ENCODE results near the gene ABCC10. TPM values are rescaled to one million over a fixed set of nuclear protein-coding genes. Genes with fewer than 3 reads are reported as not detected.
A peak's percentile ranks its signal among the peaks of the same experiment; 100 is the strongest.
"Not testable (repeated sequence)": the region's sequence is repeated elsewhere in the genome, so short reads cannot be mapped to it uniquely, and the experiment has no call there.

ABCC10 gene
- total RNA-seq, 1 donor from 2014 or later, result 40.5 TPM

- H3K27me3 Mint-ChIP-seq (ENCODE audit: insufficient read depth), result peaks cover 23% of the 10 kb centered on the region
- no peak overlapping the region for H3K4me3 Mint-ChIP-seq
- H3K27ac Mint-ChIP-seq, result no peak overlapping the region
- intact Hi-C loops (cut with micrococcal nuclease), result no loop called here
- H3K36me3 Mint-ChIP-seq (ENCODE audit: low read depth), result no peaks in the 10 kb centered on the region
- no peaks in the 10 kb centered on the region for H3K4me1 Mint-ChIP-seq (ENCODE audit: low read depth)
- DNase-seq (ENCODE audit: low spot score), result no peak
- H3K9me3 Mint-ChIP-seq, result no peaks in the 10 kb centered on the region
These were observed 7.2 kb upstream of the ABCC10 start for GRCh38 chr6:43420012-43420709.

DNA sequence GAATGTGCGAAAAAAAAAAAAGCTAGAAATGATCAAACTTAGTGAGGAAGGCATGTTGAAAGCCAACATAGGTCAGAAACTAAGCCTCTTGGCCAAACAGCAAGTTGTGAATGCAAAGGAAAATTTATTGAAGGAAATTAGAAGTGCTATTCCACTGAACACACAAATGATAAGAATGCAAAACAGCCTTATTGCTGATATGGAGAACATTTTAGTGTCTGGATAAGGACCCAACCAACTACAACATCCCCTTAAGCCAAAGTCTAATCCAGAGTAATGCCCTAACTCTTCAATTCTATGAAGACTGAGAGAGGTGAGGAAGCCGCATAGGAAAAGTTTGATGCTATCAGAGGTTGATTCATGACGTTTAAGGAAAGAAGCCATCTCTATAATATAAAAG is 5.5 kb upstream of the ABCC10 start:
- Mint-ChIP-seq H3K4me1 (ENCODE audit: low read depth) (peaks cover under 1% of the 10 kb centered on the region), H3K27me3 (ENCODE audit: insufficient read depth) (peaks cover 15% of the 10 kb centered on the region), H3K27ac (no peak overlapping the region), H3K9me3 (no peaks in the 10 kb centered on the region), H3K4me3 (no peak overlapping the region), H3K36me3 (ENCODE audit: low read depth) (no peaks in the 10 kb centered on the region)
- DNase-seq (ENCODE audit: low spot score), result no peak
- intact Hi-C loops (cut with micrococcal nuclease), result no loop called here

GRCh38 chr6:43425083-43425482 is 2.3 kb upstream of the ABCC10 start:
- H3K4me1 Mint-ChIP-seq (ENCODE audit: low read depth), result peaks cover 17% of the 10 kb centered on the region
- H3K9me3 Mint-ChIP-seq; H3K27ac Mint-ChIP-seq; H3K4me3 Mint-ChIP-seq; H3K36me3 Mint-ChIP-seq (ENCODE audit: low read depth); DNase-seq (ENCODE audit: low spot score); H3K27me3 Mint-ChIP-seq (ENCODE audit: insufficient read depth): not testable (repeated sequence)
- intact Hi-C loops (cut with micrococcal nuclease), result loop anchor here (5.0 kb wide), 2 partner anchors 202 to 448 kb away; partner anchors contain the start of genes GTPBP2 and PEX6

DNA sequence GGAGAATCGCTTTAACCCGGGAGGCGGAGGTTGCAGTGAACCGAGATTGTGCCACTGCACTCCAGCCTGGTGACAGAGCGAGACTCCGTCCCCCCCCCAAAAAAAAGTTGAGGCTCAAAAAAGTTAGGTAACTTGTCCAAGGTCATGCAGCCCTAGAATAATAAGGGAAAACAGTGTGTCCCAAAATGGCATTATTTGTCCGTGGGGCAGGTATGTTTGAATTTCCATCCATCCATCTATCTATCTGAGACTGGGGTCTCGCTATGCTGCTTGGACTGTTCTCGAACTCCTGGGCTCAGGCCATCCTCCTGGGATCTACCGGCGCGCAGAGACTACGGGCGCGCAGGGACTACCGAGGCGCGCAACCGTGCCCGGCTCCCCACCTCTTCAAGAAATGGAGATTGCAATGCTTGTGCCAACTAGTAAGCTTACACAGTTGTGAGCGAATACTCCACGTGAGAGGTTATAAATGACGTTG is 374 bp upstream of the ABCC10 start:
- peak overlapping the region; percentile 96 for H3K27ac Mint-ChIP-seq
- H3K9me3 Mint-ChIP-seq, result no peaks in the 10 kb centered on the region
- peak overlapping the region; percentile 96 for H3K4me3 Mint-ChIP-seq
- H3K36me3 Mint-ChIP-seq (ENCODE audit: low read depth), result peaks cover 7% of the 10 kb centered on the region
- intact Hi-C loops (cut with micrococcal nuclease), result loop anchor here (1.0 to 5.0 kb wide), 10 partner anchors 28 to 450 kb away; partner anchors contain the start of genes DLK2, GTPBP2, KLC4 and KLHDC3
- H3K27me3 Mint-ChIP-seq (ENCODE audit: insufficient read depth), result no peaks in the 10 kb centered on the region
- H3K4me1 Mint-ChIP-seq (ENCODE audit: low read depth), result peaks cover 17% of the 10 kb centered on the region
- no peak for DNase-seq (ENCODE audit: low spot score)

DNA sequence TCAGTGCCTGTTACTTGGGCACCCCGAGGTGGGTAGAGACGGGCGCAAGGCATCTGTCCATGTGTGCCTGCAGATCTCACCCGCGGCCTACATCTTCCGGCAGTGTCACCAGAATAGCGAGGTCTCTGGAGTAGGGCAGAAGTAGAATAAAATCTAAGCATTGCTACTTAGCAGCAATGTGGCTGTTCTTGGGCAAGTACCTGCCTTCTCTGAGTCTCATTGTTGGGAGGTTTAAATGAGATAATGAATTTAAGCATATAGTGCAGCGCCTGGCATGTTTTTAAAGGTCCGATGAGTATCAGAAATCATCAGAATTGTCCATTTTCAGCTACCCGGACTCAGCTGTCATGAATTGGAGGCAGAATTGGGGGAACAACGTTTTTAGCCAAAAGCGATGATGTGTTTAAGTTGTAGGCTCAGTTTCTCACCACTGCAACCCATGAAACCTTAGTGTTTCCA is 800 bp downstream of the ABCC10 start:
- intact Hi-C loops (cut with micrococcal nuclease), result loop anchor here (5.0 kb wide), 2 partner anchors 199 to 451 kb away; partner anchors contain the start of genes GTPBP2 and PEX6
- peaks cover 17% of the 10 kb centered on the region for H3K4me1 Mint-ChIP-seq (ENCODE audit: low read depth)
- H3K9me3 Mint-ChIP-seq, result no peaks in the 10 kb centered on the region
- H3K27ac Mint-ChIP-seq, result peak overlapping the region; percentile 96
- peak overlapping the region; percentile 96 for H3K4me3 Mint-ChIP-seq
- DNase-seq (ENCODE audit: low spot score), result no peak
- peaks cover 7% of the 10 kb centered on the region for H3K36me3 Mint-ChIP-seq (ENCODE audit: low read depth)
- H3K27me3 Mint-ChIP-seq (ENCODE audit: insufficient read depth), result no peaks in the 10 kb centered on the region

DNA sequence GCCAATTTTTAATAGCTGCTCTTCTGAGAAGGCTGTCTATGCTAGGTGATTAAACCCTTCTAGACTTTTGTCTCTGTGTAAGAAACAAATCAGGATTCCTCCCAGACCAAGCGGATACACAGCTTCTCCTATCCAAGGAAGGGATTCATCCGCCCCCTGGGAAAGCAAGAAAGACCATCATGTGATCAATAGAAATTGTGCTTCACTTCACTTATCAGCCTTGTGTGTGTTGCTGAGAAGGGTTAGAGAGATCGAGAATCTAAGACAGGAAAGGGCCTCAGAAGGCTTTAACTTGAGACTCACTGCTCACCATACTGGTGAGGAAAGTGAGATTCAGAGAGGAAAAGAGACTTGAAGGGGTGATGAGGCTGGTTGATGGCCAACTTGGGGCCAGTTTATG is 1.5 kb downstream of the ABCC10 start:
- no peak for DNase-seq (ENCODE audit: low spot score)
- H3K36me3 Mint-ChIP-seq (ENCODE audit: low read depth), result peaks cover 7% of the 10 kb centered on the region
- peaks cover 17% of the 10 kb centered on the region for H3K4me1 Mint-ChIP-seq (ENCODE audit: low read depth)
- intact Hi-C loops (cut with micrococcal nuclease), result loop anchor here (5.0 kb wide), 2 partner anchors 198 to 452 kb away; partner anchors contain the start of genes GTPBP2 and PEX6
- H3K4me3 Mint-ChIP-seq, result peak overlapping the region; percentile 96
- no peaks in the 10 kb centered on the region for H3K9me3 Mint-ChIP-seq
- H3K27me3 Mint-ChIP-seq (ENCODE audit: insufficient read depth), result no peaks in the 10 kb centered on the region
- peak overlapping the region; percentile 96 for H3K27ac Mint-ChIP-seq

GRCh38 chr6:43432009-43432945 is 4.9 kb downstream of the ABCC10 start:
- Mint-ChIP-seq H3K4me3 (no peak overlapping the region), H3K27ac (no peak overlapping the region), H3K4me1 (ENCODE audit: low read depth) (peaks cover 12% of the 10 kb centered on the region), H3K27me3 (ENCODE audit: insufficient read depth) (no peaks in the 10 kb centered on the region), H3K36me3 (ENCODE audit: low read depth) (peaks cover 9% of the 10 kb centered on the region), H3K9me3 (no peaks in the 10 kb centered on the region)
- no peak for DNase-seq (ENCODE audit: low spot score)
- intact Hi-C loops (cut with micrococcal nuclease), result no loop called here

- intact Hi-C loops (cut with micrococcal nuclease), result no loop called here
- Mint-ChIP-seq H3K36me3 (ENCODE audit: low read depth) (peaks cover 12% of the 10 kb centered on the region), H3K27me3 (ENCODE audit: insufficient read depth) (no peaks in the 10 kb centered on the region), H3K9me3 (no peaks in the 10 kb centered on the region), H3K27ac (no peak overlapping the region), H3K4me1 (ENCODE audit: low read depth) (peaks cover 10% of the 10 kb centered on the region), H3K4me3 (no peak overlapping the region)
- DNase-seq (ENCODE audit: low spot score), result no peak
These were observed 5.8 kb downstream of the ABCC10 start for GRCh38 chr6:43433148-43433547.

GRCh38 chr6:43434001-43434840 is 6.9 kb downstream of the ABCC10 start:
- H3K27me3 Mint-ChIP-seq (ENCODE audit: insufficient read depth), result no peaks in the 10 kb centered on the region
- no peaks in the 10 kb centered on the region for H3K9me3 Mint-ChIP-seq
- no peak for DNase-seq (ENCODE audit: low spot score)
- no peaks in the 10 kb centered on the region for H3K4me1 Mint-ChIP-seq (ENCODE audit: low read depth)
- H3K27ac Mint-ChIP-seq, result no peak overlapping the region
- peaks cover 6% of the 10 kb centered on the region for H3K36me3 Mint-ChIP-seq (ENCODE audit: low read depth)
- no peak overlapping the region for H3K4me3 Mint-ChIP-seq
- intact Hi-C loops (cut with micrococcal nuclease), result no loop called here

GRCh38 chr6:43434943-43435342 is 7.6 kb downstream of the ABCC10 start:
- DNase-seq (ENCODE audit: low spot score), result no peak
- H3K36me3 Mint-ChIP-seq (ENCODE audit: low read depth), result peaks cover 6% of the 10 kb centered on the region
- H3K27ac Mint-ChIP-seq, result no peak overlapping the region
- no peak overlapping the region for H3K4me3 Mint-ChIP-seq
- H3K27me3 Mint-ChIP-seq (ENCODE audit: insufficient read depth), result no peaks in the 10 kb centered on the region
- H3K9me3 Mint-ChIP-seq, result no peaks in the 10 kb centered on the region
- intact Hi-C loops (cut with micrococcal nuclease), result no loop called here
- H3K4me1 Mint-ChIP-seq (ENCODE audit: low read depth), result no peaks in the 10 kb centered on the region

GRCh38 chr6:43435682-43436437 is 8.5 kb downstream of the ABCC10 start:
- no peaks in the 10 kb centered on the region for H3K27me3 Mint-ChIP-seq (ENCODE audit: insufficient read depth)
- DNase-seq (ENCODE audit: low spot score), result no peak
- H3K36me3 Mint-ChIP-seq (ENCODE audit: low read depth), result peaks cover 6% of the 10 kb centered on the region
- H3K4me1 Mint-ChIP-seq (ENCODE audit: low read depth), result no peaks in the 10 kb centered on the region
- H3K27ac Mint-ChIP-seq, result no peak overlapping the region
- H3K4me3 Mint-ChIP-seq, result no peak overlapping the region
- H3K9me3 Mint-ChIP-seq, result no peaks in the 10 kb centered on the region
- intact Hi-C loops (cut with micrococcal nuclease), result no loop called here

All from activated T-helper 1 cell treated with anti-CD3 and anti-CD28 coated beads, Interleukin-12 subunit alpha, Interleukin-12 subunit beta, Interleukin-2, Interleukin-4 antibody, amounts not matched to agents 30 ng/mL and 10 ng/mL and 1 ng/mL, durations not matched to agents 14 hours and 24 hours and 36 hours (primary cell).